ENCODE results near the gene RTF2. TPM values are rescaled to one million over a fixed set of nuclear protein-coding genes. Genes with fewer than 3 reads are reported as not detected.
A peak's percentile ranks its signal among the peaks of the same experiment; 100 is the strongest.

The RTF2 gene
- total and polyA plus RNA-seq, 2 of the 13 experiments (the other 11 are each of a cell fraction or from before 2014, with no cell fraction given): 81.8 to 142 TPM

GRCh38 chr20:56513161-56514150 is 45.0 kb downstream of the RTF2 start:
- H3K4me3 ChIP-seq (replicated peaks in 1 of 3; ENCODE audit: insufficient read depth in 1 of 3, low read depth in 2 of 3, low read length in 3 of 3): no peak overlapping the region
- no peak; the same call in 2 of the 3 replicates for ATAC-seq
- H3K36me3 ChIP-seq (replicated peaks in 1 of 2; ENCODE audit: control insufficient read depth in 1 of 2, insufficient read depth in 2 of 2, low read length in 2 of 2): peaks cover 23 to 51% of the 10 kb centered on the region in 2 experiments
- no TSS peak for BruUV-seq (replicated peaks)
- 97% methylated on average over 22 of the region's 22 CpGs for WGBS (ENCODE audit: low lambda C conversion rate)
- H4K20me1 ChIP-seq (ENCODE audit: insufficient read depth, low read length): no peaks in the 10 kb centered on the region
- no peaks in the 10 kb centered on the region for H3K4me1 ChIP-seq (ENCODE audit: insufficient read depth, low read length)
- CTCF ChIA-PET (ENCODE audit: low intra/inter-chr PET ratio, low total read pairs): no interaction called here
- no peak overlapping the region for H3K27ac ChIP-seq (ENCODE audit: extremely low read length, insufficient read depth, low read length)
- no peak overlapping the region for H3K9ac ChIP-seq (ENCODE audit: insufficient read depth, low read depth, low read length)
- TF ChIP-seq ATF7 (IDR thresholded peaks at IDR 0.05) (peak; percentile 96), ATF7 (CRISPR knock-in tag; IDR thresholded peaks at IDR 0.05) (no peak), ZNF143 (CRISPR knock-in tag; IDR thresholded peaks at IDR 0.05) (no peak), ZNF619 (CRISPR knock-in tag; IDR thresholded peaks at IDR 0.05) (no peak), SOX13 (IDR thresholded peaks at IDR 0.05) (no peak), SOX13 (CRISPR knock-in tag; conservative IDR thresholded peaks at IDR 0.05 in 1 of 2, IDR thresholded peaks at IDR 0.05 in 1 of 2) (no peak), ZNF503 (CRISPR knock-in tag; IDR thresholded peaks at IDR 0.05) (no peak), SMARCC2 (IDR thresholded peaks at IDR 0.05) (no peak), FOXO1 (CRISPR knock-in tag; IDR thresholded peaks at IDR 0.05) (no peak), DR1 (CRISPR knock-in tag; IDR thresholded peaks at IDR 0.05) (no peak)
- intact Hi-C loops (cut with micrococcal nuclease; ENCODE audit: unreplicated experiment) (no loop called here), in situ Hi-C loops (cut with HindIII; ENCODE audit: extremely low pct_ligation_motif_present, low pct_unique_long_range_greater_than_20kb) (no loop called here)
- H3K79me2 ChIP-seq (ENCODE audit: insufficient read depth, low read length): no peaks in the 10 kb centered on the region
- no peak overlapping the region for H3K4me2 ChIP-seq (ENCODE audit: low read depth, low read length)
- POLR2A ChIA-PET: no interaction called here
- FAIRE-seq: no peak
- H3K27me3 ChIP-seq (ENCODE audit: control insufficient read depth in 1 of 2, insufficient read depth in 2 of 2, low read length in 2 of 2): no peaks in the 10 kb centered on the region
- H3K9me3 ChIP-seq (ENCODE audit: low read length): no peaks in the 10 kb centered on the region
- DNase-seq (ENCODE audit: low spot score): no peak
- no peak overlapping the region for H2AFZ ChIP-seq (ENCODE audit: low read length)
